GM10248 (cell line): ENCODE data around the gene ZNHIT1.

ENCODE experiments used
- CTCF ChIA-PET: fragments of 300-600 bp; sonication (Branson Sonifier 250); formaldehyde crosslinking; extraction: SDS; loops from one replicate; lab custom pipeline; 2021; ENCODE audit warnings: antibody characterized with exemption; lab: Yijun Ruan, JAX
- POLR2A ChIA-PET: fragments of 350-650 bp; sonication (Branson Sonifier 250); formaldehyde crosslinking; extraction: SDS; loops from one replicate; lab custom pipeline; 2020; ENCODE audit warnings: antibody characterized with exemption; lab: Yijun Ruan, JAX
- DNase-seq: peaks from one replicate; pipeline ENCODE4 v3.0.0; 2012; ENCODE audit errors: extremely low spot score
- CTCF ChIP-seq: IDR thresholded peaks from 2 replicates; pipeline ENCODE4 v1.5.1; 2012; ENCODE audit warnings: mild to moderate bottlenecking, low read depth; ENCODE audit errors: extremely low read depth, missing control alignments, control extremely low read depth

ZNHIT1 gene

GRCh38 chr7:101171442-101171837, 46.5 kb upstream of the ZNHIT1 start:
- TF ChIP-seq CTCF = no peak
- ChIA-PET CTCF (interaction anchor here (1.5 to 3.1 kb wide), 6 partner anchors 11 to 94 kb away, joined by 4 to 27 read pairs (median 6); no protein-coding TSS in a partner anchor), POLR2A (no interaction called here)
- no peak for DNase-seq

- no peak for TF ChIP-seq CTCF
- CTCF ChIA-PET = interaction anchor here (1.5 to 3.1 kb wide), 5 partner anchors 14 to 108 kb away, joined by 3 to 27 read pairs (median 20); no protein-coding TSS in a partner anchor
- no peak for DNase-seq
- POLR2A ChIA-PET = no interaction called here
Measured at GRCh38 chr7:101172005-101172853, 45.7 kb upstream of the ZNHIT1 start.

- no peak for DNase-seq
- ChIA-PET POLR2A (no interaction called here), CTCF (interaction anchor here (0.9 to 6.2 kb wide), 8 partner anchors 19 to 213 kb away, joined by 3 to 42 read pairs (median 5); no protein-coding TSS in a partner anchor)
- no peak for TF ChIP-seq CTCF
Measured at GRCh38 chr7:101172854-101173751, 44.9 kb upstream of the ZNHIT1 start.

- ChIA-PET CTCF (interaction anchor here (0.9 to 6.2 kb wide), 9 partner anchors 15 to 212 kb away, joined by 3 to 42 read pairs (median 4); no protein-coding TSS in a partner anchor), POLR2A (no interaction called here)
- no peak for TF ChIP-seq CTCF
- DNase-seq = peak; percentile 86
Measured at GRCh38 chr7:101173752-101174244, 44.2 kb upstream of the ZNHIT1 start.

GRCh38 chr7:101174322-101174854, 43.6 kb upstream of the ZNHIT1 start:
- ChIA-PET POLR2A (no interaction called here), CTCF (interaction anchor here (0.9 to 6.2 kb wide), 9 partner anchors 16 to 212 kb away, joined by 3 to 42 read pairs (median 4); no protein-coding TSS in a partner anchor)
- DNase-seq = no peak
- TF ChIP-seq CTCF = no peak

GRCh38 chr7:101175664-101176063, 42.3 kb upstream of the ZNHIT1 start:
- ChIA-PET POLR2A (no interaction called here), CTCF (interaction anchor here (1.6 to 6.2 kb wide), 2 partner anchors 17 to 42 kb away, joined by 4 to 42 read pairs; partner anchors contain the start of genes PLOD3 and ZNHIT1)
- no peak for DNase-seq
- no peak for TF ChIP-seq CTCF
